ENCODE results near the gene FHOD1.

FHOD1 gene

DNA sequence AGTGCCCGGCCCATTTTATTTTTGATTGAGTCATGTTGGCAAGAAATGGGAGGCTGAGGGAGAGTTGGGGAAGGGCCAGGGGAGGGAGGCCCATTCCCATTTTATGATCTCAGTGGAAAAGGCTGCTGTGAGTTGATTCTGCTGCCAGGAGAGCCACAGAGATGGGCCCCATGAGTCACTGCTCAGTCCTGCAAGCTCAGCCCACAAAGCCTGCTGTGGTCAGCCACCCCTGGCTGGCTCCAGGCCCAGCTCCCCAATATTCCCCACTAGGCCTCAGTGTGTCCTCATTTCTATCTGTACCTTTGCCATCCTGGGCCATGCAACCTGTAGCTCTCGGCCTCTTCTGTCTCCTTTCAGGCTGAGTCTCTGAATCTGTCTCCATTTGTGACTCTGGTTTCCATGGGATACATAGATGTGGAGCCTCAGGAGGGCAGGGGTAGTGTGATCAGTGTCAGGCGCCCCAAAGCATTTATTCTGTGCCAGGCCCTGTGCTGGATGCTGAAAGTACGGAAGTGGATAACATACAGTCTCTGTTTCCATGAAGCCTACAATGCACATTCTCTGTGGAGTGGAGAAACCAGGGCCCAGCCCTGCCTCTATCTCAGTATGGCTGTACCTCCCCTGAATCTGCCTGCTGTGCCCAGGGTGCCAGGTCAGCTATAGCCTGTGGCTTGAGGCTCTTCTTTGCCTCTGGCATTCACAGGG lies 30.2 kb upstream of the FHOD1 start:
- no peak for DNase-seq

DNA sequence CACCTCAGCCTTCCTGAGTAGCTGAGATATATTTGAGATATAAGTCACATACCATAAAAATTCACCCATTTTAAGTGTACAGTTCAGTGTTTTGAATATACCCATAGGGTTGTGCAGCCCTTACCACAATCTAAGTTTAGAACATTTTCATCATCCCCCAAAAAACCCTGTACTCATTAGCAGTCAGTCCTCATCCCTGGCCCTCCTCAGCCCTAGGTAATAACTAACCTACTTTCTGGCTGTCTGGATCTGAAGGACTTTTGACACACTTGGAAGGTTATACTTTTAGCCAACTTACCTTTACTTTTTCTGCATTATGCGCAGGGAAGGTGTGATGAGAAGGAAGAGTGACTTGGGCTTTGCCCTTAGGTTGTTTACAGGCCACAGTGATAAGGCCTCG lies 28.0 kb upstream of the FHOD1 start:
- no peak for DNase-seq

DNA sequence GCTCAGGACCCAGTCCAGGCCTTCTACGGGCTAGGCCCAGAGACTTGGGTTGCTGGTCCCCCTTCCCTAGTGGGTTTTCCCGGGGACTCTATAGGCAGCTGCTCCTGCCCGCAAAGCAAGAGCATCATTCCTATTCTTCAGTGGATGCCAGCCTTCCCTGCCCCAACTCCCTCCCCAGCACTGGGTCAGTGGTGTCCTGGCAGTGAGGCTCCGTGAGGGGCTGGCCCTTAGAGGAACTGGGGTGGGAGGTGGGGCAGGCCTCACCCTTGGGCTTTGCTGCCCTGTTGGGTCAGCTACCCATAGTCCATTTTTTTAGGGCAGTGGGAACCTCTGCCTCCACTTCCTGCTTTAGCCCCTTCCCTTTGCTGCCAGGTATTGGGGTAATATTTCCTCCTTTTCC lies 24.2 kb upstream of the FHOD1 start:
- DNase-seq = no peak

DNA sequence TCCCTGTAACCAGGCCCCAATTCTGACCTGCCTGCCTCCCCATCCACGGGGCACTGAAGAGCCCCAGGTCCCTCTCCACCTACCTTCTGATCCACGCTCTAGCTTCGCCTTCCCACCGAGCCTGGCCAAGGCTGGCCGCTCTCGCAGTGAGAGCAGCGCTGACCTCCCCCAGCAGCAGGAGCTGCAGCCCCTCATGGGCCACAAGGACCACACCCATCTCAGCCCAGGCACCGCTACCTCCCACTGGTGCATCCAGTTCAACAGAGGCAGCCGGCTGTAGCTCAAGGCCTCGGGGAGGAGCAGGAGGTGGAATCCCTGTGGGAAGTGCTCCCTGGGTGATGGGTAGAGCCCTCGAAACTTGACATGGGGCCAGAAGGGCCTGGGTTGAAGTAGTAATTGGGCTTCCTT lies 23.7 kb upstream of the FHOD1 start:
- no peak for DNase-seq

DNA sequence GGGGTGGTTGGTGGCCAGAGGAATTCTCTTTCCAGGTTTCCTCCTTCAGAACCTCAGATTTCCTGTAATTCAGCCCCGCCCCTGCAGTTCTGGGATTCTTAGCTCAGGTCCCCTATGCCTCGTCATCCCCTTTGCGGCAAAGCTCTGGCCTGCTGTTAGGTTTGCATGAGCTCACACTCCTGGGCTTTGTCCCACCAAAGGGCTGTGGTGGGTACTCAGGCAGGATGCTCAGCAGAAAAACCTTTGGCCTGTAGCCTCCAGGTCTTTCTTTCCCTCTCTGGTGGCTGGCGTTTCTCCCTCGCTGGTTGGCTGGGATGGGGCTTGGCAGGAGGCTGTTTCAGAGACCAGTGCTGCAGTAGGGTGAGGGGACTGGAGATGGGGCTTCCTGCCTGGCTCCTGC lies 22.5 kb upstream of the FHOD1 start:
- DNase-seq = no peak

DNA sequence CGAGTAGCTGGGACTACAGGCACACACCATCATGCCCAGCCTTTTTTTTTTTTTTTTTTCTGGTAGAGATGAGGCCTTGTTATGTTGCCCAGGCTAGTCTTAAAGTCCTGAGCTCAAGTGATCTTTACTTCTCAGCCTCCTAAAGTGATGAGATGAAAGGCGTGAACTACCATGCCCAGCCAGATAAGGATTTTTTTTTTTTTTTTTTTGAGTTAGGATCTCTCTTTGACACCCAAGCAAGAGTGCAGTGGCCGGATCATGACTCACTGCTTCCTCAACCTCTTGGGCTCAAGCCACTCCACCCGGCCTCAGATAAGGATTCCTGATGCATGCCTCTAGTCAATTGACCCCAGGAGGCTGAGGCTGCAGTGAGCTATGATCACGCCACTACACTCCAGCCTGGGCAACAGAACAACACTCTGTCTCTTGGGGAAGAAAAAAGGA lies 20.9 kb upstream of the FHOD1 start:
- no peak for DNase-seq

DNA sequence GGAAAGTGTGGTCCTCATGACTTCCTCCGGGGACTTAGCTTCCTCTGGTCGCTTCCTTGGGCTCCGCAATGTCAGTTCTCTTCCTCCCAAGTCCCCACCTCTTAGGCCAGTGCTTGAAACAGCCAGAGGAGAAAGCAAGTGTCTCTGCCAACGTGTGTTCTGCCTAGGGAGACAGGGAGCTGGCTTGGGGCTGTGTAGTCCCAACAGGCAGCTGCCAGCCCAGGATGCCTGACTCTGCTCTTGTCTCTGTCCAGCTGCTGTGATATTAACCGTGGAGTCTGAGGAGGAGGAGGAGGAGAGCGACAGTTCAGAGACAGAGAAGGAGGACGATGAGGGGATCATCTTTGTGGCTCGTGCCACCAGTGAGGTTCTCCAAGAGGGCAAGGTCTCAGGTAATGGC lies 18.6 kb upstream of the FHOD1 start:
- DNase-seq = no peak

DNA sequence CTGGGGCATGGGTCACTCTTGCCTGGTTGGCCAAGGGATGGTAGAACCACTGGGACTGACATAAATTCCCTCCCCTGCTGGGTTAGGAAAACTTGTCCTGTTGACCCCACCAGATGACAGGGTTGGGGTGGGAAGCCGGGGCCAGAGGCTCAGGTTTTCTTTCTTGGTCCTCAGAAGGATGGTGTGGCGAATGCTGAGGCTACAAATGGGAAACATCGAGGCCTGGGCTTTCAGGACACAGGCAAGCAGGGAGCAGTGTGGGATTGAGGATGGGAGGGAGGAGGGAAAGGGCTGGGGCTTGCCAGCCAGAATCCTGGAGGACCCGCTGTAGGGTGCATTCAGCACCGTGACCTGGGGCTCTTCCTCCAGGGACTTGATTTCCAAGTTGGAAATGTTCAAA lies 17.6 kb upstream of the FHOD1 start:
- DNase-seq = no peak

DNA sequence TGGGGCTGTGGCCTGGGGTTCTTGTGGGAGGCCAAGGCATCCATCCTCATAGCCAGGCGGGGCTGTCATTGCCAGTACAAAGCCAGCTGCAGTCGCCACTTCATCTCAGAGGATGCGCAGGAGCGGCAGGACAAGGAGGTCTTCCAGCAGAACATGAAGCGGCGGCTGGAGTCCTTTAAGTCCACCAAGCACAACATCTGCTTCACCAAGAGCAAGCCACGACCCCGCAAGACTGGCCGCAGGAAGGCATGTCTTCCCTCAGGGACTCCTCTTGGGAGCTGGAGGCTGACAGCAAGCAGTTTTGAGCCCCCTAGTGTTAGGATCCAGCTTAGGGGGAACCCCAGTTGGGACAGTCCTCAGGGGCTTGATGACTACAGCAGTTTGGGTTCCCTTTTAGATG lies 17.0 kb upstream of the FHOD1 start:
- DNase-seq = no peak

DNA sequence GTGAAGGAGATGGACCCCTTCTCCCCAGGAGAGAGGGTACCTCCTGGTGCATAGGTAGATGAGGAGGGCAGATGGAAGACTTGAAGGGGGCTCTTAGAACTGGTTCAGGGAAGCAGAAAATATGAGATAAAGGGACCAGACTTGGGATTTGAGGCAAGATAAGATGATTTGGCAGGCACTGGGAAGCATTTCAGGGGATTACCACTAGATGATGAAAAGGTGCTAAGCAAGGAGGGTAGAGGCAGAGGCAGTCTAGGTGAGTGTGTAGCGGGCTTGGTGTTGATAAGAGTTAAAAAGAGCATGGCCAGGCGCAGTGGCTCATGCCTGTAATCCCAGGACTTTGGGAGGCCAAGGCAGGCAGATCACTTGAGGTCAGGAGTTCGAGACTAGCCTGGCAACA lies 15.9 kb upstream of the FHOD1 start:
- no peak for DNase-seq

DNA sequence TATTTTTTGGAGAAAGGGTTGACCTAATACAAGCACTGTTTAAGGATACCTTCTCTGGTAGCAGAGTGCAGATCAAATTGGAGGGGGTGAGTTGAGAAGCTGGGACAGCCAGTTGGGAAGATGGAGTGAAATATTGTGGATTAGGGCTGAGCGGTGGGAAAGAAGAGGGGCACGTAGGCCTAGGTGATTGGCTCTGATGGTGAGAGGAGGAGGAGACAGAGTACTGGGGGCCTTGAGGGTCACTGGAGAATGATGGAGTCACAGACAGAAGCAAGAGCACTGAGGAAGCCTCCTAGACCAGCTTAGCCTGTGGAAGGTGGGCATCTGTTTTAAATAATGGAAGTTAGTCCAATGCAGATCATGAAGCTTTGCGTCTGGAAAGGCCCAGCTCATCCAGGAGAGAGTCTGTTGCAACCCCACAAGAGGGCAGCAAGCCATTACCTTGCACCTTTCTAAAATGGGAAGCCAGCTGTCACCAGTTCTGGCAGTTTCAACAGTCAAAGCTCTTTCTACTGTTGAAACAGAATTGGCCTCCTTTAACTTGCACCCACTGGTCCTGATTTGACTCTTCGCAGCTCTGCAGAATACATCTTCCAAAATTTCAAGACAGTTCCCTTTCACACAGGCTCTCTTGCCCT lies 13.3 kb upstream of the FHOD1 start:
- DNase-seq = no peak

DNA sequence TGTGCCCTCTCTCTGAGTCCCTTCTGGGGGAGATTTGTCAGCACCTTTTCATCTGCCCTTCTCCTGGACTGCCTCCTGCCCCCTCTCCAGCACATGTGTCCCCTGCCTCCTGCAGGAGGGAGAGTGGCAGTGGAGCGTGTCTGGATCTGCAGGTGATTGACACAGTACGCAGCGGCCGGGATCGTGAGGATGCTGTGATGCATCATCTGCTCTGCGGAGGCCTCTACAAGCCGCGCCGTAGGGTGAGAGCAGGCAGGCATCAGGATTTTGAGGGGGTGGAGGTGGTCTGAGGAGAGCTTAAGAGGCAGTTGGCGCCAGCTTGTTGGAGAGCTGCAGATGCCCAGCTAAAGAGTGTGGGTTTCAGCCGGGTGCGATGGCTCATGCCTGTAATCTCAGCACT lies 12.4 kb upstream of the FHOD1 start:
- no peak for DNase-seq

DNA sequence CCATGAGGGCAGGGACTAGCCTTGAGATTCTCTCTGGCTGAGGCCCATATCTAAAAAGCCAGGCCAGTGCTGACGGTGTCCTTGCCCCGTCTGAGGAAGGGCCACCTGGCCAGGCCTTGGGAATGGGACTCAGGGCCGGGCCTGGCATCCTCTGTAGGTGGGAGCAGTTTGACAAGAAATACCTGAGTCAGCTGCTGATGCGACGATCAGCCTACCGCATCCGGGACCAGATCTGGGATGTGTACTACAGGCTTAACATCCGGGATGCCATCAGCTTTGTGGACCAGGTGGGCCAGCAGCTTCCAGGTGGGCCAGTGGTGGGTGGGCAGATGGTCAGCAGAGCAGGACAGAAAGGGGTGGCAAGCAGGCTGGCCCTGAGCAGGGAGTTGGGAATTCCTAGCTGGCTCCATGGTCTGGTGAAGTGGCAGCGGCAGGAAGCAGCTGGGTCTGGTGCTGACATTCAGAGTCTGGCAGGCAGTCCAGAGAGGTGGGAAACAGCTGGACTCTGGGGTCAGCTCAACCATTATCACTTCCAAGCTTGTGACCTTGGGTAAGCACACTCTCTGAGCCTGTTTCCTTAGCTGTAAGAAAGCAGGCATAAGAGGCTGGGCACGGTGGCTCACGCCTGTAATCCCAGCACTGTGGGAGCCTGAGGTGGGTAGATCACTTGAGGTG lies 11.0 kb upstream of the FHOD1 start:
- no peak for DNase-seq

DNA sequence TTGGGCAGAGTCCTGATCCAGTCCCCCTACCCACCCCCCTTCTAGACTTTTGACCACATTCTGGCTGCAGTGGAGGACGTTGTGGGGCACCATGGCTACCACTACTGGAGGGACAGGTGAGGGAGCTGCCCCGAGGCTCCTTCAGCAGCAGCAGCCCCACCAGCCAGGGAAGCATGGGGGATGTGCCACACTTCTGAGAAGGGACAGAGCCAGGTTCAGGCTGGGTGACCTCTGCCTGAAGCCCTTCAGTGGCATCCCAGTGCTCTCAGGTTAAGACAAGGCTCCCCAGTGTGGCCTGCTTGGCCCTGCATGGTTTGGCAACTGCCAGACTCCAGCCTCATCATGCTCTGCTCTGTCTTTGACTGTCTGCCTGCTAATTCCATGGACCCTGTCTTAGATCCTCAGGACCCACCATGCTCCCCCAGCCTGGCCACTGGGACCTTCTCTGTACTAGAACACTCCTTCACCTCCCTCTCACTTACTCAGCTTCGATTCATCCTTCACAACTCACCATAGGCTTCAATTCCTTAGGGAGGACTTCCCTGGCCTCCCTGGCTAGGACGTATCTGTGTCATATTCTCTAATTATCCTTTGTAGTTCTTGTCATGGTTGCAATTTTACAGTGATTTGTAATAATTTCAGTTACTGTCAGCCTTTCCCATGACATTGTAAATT lies 10.3 kb upstream of the FHOD1 start:
- DNase-seq = no peak

DNA sequence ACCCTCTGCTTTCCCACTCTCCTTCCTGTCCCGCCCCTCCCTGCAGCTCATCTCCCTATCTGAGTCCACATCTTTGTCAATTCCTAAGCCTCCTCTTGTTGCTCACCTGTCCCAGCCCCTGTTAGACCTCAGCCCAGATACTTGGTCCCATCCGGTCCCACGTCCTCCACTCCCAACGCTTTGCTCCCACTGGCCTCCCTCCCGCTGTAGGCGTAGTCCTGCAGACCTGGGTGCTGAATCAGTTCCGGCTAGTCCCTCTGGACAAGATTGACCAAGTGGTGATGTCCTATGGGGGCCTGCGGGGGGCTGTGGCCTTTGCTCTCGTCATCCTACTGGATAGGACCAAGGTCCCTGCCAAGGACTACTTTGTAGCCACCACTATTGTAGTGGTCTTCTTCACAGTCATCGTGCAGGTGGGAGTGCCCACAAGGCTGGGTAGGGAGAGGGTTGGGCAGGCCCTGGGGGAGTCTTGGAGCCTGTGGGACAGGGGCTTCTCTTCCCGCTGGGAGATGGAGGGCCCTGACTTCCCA lies 9.5 kb upstream of the FHOD1 start:
- DNase-seq = no peak

DNA sequence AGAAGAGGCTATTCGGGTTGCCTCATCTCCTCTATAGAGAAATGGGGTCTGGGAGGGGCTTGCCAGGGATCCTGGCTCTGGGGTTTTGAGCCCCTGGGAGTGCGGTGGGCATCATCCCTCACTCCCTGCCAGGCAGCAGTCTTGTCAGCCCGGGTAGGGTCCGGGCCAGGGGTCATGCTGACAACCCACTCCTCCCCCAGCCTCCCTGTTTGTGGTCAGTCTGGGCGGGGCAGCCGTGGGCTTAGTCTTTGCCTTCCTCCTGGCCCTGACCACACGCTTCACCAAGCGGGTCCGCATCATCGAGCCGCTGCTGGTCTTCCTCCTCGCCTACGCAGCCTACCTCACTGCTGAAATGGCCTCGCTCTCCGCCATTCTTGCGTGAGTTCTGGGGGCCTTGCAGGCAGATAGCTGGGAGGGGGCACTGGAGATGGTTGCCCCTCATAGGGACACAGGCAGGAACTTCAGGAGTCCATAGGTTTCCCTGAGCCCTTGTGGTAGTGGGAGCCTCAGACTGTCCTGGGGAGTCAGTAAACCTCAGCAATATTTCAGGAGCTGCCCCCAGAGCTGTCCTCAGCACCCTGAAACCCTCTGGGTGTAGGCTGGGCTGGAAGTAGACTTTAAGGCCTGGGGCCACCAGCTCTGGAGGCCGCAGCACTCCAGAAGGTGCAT lies 8.4 kb upstream of the FHOD1 start:
- no peak for DNase-seq

DNA sequence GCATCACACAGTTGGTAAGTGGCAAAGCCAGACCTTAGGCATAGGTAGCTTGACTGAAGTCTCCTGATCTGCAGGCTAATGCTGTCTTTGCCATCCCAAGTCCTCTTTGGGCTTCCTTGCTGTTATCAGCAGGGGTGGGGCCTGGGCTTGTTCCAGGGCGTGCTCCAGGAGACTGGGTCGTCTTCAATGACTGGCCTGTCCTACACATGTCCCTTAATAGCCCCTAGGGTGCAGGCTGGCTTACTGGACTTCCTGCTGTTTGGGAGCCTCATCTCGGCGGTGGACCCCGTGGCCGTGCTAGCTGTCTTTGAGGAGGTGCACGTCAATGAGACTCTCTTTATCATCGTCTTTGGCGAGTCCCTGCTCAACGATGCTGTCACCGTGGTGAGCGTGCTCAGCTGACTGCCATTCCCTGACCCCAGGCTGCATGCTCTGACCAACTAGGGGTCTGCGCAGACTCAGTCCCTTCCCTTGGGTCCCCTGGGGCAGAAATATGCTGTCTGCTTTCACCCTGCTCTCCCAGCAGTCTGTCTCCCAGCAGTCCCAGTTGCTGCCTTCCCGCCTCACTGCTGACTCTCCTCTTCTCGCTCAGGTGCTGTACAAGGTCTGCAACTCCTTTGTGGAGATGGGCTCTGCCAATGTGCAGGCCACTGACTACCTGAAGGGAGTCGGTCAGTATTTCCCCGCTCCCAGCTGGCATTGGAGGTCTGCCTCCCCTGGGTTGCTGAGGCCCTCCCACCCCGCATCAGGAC lies 7.7 kb upstream of the FHOD1 start:
- no peak for DNase-seq

DNA sequence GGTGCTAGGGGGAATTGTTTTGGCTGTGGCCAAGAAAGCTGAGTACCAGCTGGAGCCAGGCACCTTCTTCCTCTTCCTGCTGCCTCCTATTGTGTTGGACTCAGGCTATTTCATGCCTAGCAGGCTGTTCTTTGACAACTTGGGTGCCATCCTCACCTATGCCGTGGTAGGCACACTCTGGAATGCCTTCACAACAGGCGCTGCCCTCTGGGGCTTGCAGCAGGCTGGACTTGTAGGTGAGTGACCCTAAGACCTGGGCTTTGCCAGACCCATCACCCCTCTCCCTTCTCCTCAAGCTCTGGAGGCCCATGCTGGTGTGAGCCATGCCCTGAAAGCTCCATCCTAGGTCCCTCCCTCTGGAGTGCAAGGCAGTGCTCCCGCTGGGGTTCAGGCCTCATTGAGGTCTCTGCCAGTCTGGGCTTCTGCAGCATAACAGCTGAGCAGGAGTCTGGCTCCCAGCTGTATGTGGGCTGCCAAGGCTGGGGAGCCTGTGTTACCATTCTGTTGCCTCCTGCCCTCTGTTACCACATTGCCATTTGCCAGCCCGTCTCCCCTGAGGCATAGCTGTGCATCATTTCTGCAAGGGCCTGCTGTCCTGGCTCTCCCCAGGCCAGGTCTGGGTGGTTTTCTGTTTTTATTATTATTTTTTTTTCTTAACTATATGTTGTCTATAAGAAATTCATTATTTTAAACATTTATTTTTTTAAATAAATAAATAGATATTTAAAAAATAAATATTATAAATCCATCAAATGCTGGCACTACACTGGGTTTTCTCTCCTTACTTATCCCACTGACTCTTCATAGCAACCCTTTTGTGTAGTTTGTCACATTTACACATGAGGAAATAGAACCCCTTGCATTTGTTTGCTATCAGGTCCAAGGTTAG lies 5.6 kb upstream of the FHOD1 start:
- no peak for DNase-seq

DNA sequence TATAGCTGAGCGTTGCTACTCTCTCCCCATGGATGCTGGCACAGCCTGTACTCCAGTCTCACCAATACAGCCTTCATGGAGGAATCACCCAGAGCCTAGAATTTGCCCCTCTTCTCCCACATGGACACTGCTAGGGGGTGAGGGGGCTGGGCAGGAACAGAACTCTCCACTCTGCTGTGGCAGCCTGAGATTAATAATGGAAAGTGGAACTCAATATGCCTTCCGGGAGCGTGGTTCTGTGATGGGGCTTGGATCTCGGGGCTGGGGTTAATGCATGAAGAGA lies 2.7 kb upstream of the FHOD1 start:
- DNase-seq = no peak

DNA sequence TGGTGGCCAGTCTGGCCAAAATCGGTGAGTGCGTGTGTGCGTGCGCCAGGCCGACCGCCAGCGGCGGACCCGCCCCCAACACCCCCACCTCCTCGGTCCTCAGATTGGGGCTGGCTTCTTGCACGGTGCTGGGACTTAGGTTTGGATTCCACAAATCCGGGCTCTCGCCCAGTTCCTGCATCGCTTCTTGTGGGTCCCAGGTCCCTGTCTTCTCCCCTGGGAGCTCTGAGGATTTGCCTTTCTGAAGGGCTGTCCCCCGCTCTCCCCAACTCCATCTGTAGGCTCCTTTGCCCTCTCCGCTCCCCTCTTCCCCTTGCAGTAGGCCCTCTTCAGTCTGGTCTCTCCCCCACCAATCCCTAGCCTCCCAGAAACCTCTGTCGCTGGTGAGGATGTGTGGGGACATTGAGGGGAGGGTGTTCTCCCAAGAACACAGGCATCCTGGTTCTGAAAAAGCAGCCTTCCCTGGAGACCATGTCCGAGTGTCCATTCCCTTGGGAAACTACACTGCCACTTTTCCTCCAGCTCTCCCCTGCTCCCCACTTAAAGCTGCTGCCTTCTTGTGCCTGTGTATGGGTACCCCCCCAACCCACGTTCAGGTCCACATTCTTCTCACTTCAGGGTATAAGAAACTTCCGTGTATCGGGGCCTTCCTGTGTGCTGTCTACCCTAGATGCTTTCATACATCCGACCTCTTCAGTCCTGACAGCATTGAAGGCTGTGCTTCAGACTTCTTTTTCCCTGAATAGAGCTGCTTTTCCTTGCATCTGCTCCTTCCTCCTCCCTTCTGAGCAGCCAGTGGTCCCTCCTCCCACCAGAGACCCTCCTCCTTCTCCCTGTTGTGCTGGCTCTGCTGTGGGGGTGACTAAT lies 2.1 kb upstream of the FHOD1 start:
- no peak for DNase-seq
